IPS DF 19.7 (cell line): Measurements from ENCODE around the gene TREML2.
"Not testable (repeated sequence)": the region's sequence is repeated elsewhere in the genome, so short reads cannot be mapped to it uniquely, and the experiment has no call there.

Experiments used
- DNase-seq: peaks from one replicate; pipeline ENCODE4 v3.0.0-alpha.2; 2013; ENCODE audit warnings: low read depth, low spot score

Gene TREML2

DNA sequence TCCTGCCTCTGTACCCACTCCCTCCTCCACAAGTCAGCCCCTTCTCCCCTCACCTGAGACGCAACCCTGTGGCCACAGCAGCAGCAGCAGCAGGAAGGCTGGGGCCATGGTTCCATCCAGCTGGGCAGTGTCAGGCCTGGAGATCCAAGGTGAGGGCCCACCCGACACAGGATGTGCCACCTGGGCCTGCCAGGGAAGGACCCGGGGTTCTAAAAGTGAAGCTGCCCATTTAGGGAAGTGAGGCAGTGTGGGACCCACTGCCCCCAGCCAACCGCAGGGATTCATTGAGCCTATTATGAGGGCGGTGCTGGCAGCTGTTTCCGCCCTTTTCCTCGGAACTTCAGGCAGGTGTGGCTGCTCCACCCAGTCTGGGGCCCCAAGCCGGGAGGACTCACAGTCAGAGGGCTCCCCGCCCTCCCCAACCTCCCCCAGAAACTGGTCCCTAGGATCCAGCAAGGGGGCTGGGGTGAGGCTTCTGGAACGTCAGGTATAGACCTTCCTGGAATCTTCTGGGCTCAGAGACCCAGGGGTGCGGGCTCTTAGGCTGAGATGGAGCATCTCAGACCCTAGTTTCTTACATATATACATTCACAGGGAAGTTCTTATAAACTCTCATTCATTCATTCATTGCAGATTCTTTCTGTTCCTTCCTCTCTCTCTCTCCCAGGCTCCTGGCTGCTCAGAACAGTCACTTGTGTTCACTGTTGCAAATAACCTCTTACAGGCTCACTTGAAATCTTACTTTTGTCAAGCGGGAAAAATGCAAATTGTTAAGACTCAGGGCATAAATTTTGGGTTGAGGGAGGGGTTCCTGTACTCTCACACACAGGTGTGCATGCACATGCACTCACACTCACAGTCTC, at the start of gene TREML2:
Gene TREML2, minus strand, starts transcription at position 249 of the 863 bp plus-strand sequence. Its CDS starts 141 bp downstream, at position 108.
- DNase-seq: no peak

DNA sequence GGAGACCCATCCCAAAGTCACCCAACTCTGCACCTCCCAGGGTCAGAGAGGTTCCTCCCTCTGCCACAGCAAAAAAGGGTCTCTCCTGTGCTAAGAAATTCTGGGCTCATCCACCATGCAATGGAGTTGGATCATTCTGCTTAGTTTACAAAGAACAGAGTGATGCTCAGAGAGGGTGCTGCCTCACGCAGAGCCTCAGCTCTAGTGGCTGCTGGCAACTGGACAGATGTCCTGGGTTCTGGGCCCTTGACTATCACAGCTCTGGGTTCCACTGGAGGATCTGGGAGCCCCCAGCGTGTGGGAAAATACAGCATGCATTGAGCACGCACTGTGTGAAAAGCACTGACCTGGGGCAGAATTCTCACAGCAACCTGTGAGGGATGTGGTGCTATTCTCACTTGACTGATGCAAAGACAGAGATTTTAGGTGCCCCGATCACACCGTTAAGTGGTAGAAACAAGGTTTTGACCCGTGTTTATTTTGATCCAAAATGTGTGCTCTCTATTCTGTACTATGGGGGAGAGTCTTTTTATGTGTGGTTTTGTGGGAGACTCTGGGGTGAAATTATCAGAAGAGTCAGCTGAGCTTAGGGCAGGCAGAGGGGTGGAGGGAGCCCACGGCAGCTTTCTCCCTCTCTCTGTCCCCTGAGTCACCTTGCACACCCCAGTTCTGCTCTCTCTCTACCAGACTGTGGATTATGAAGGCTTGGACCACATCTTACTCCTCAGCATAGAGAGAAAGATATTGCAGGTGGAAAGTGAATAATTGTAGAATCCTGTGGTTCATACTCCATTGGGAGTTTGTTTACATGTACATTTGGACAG, 47.1 kb upstream of the TREML2 start:
- DNase-seq: no peak

- no peak for DNase-seq
These were observed 46.4 kb upstream of the TREML2 start for GRCh38 chr6:41247288-41247865.

GRCh38 chr6:41246529-41246928, 45.6 kb upstream of the TREML2 start:
- not testable (repeated sequence) for DNase-seq

DNA sequence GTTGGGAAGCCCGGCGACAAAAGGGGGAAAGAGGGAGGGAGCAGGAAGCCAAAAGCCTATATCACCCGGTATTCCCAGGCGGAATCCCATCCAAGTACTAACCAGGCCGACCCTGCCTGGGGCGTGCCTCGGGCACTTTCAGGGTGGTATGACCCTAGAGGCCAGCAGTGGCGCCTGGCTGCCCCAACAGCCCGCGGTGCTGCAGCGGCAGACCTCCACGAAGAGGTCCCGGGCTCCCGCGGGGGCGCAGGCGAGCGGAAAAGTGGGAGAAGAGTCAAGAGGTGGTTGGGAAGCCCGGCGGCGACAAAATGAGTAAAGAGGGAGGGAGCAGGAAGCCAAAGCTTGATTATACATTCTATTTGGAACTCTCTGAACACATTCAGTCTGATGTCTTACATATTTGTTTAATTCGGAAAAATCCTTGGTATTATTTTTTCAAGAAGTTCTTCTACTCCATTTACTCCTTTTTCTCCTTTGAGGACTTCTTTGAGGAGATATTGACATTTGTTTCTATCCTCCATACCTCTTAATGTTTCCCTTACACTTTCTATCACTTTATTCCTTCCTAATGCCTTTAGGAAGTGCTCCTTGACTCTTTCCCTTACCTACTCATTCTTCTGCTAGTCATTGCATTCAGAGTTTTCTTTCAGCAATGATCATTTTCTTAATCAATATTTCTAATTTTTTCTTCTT, 38.7 kb upstream of the TREML2 start:
- DNase-seq: no peak

DNA sequence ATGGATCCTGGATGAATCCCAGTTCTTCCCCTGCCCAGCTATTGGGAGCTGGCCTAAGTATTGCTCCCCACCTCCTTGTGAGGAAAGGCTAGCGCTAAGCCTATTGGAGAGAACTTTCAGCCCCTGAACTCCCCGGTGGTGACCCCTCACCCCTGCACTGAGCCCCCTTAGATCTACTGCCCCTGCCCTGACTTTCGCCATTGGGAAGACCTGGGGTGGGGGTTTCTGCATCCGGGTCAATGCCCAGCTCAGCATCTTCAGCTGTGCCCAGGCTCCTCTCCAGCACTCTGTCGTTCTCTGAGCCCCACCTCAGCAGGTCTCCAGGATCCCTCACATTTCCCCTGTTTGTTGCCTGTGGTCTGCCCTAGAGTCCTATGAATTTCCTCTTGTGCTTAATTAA, 36.2 kb upstream of the TREML2 start:
- DNase-seq: no peak

GRCh38 chr6:41236276-41236675, 35.3 kb upstream of the TREML2 start:
- no peak for DNase-seq

- no peak for DNase-seq
These were observed 31.7 kb upstream of the TREML2 start for GRCh38 chr6:41232667-41233066.

GRCh38 chr6:41231246-41231645, 30.3 kb upstream of the TREML2 start:
- DNase-seq: no peak

GRCh38 chr6:41229721-41230120, 28.8 kb upstream of the TREML2 start:
- DNase-seq: no peak

- DNase-seq: no peak
These were observed 27.7 kb upstream of the TREML2 start for GRCh38 chr6:41228616-41229015.

- DNase-seq: no peak
These were observed 27.1 kb upstream of the TREML2 start, which contains the start of gene TREML4 for GRCh38 chr6:41228096-41228495. TSS of gene TREML4 (plus strand) at chr6:41228349. CDS start at chr6:41228428, 79 bp downstream.

GRCh38 chr6:41226752-41227151, 25.8 kb upstream of the TREML2 start:
- DNase-seq: no peak

DNA sequence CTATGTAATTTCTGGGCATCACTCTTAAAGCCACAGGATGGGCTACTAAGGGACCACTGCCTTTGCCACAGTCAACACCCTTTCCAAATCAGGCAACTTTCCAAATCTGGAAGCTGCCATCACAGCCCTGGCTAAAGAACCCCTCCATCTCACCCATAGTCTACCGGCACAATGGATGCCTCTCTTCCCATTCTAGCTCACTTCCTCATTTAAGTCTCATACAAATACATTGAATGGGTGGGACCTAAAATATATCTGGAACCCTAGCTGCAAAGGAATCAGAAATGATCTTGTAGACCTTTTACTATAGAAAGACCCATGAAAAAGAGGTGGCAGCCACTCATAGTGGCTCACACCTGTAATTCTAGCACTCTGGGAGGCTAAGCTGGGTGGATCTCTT, 23.9 kb upstream of the TREML2 start:
- DNase-seq: no peak

DNA sequence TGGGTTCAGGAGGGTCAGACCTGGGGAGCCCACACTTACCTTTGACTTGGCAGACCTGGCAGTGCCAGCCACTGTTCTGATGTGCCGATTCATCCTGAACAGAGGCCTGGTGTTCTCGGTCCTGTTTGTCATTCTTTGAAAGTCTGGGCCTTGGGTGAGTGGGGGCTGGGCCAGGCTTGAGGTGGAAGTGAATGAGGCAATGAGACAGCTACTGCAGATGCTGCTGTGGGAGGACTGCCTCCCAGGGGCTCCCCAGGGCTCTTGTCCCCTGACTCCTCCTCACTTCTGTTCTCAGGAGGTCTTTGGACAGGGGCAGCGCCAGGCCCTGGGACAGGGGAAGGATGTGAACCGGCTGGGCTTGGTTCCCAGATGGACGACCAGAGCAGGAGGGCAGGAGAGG, 21.6 kb upstream of the TREML2 start:
- DNase-seq: no peak

DNA sequence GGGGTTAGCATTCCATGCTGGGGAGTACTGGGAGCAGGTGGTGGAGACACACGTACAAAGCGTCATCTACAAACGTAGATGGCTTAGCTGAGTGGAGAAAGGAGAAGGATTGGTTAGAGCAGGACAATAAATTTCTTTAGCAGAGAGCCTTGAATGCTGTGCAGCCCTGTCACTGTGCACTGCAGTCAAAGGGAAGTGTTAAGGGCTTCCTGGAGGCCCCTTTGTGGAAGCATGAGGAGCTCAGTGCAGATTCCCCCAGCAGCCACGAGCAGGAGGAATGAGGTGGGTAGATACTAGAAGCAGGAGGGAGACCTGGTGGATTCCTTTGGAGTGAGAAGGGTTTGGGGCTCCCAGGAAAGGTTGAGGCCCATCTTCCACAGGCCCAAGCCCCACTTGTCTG, 21.1 kb upstream of the TREML2 start:
- DNase-seq: no peak

- DNase-seq: no peak
These were observed 15.7 kb upstream of the TREML2 start for GRCh38 chr6:41216616-41217015.

DNA sequence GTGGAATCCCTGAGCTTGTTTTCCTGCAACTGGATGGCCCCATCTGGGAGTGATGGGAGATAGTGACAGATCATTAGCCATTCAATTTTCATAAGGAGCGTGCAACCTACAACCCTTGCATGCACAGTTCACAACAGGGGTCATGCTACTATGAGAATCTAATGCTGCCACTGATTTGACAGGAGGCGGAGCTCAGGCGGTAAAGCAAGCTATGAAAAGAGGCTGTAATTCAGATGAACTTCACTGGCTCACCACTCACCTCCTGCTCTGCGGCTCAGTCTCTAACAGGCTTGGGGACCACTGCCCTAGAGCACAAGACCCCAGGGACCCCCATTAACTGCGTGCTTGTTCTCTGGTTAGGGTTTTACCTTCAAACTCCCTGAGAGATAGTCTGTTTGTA, 14.8 kb upstream of the TREML2 start:
- DNase-seq: no peak

GRCh38 chr6:41214559-41215238, 13.8 kb upstream of the TREML2 start:
- no peak for DNase-seq

DNA sequence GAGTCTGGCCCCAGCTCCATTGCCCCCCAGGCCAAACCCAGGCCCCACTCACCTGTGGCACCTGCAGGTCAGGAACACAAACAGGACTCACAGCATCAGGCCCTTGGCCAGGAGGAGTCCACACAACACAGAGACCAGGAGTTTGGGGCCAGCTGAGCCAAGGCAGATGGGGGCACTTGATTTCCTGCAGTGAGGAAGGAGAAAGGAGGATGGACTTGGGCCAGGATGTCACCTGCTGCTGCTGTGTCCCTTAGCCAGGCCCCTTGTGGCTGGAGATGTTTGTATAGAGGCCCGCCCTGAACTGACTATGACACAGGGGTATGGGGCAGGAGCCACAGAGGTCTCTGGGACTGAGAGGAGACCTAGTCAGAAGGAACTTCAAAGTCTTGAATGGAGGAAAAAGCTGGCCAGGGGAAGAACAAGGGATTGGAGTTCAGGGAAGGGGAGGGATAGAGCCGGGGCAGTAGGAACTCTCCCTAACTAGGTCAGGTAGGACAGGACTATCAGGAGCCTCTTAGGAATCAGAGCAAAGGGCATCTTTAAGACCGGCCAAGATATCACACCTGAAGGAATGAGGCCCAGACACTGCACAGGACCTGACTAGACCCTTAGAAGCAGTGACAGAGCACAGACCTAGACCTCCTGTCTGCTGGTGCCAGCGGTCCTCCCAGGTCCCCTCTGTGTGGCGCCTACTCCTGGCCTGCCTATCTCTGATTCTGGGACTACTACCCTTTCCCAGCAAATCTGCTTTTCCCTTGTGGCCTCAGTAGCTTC, 8.8 kb upstream of the TREML2 start:
- DNase-seq: no peak
